ENCODE data around the gene ADGRE3. TPM values are rescaled to one million over a fixed set of nuclear protein-coding genes. Genes with fewer than 3 reads are reported as not detected.

The ADGRE3 gene
- total RNA-seq, 2 experiments from 2014 or later = not detected

GRCh38 chr19:14678199-14678598, 3.6 kb upstream of the ADGRE3 start:
- Mint-ChIP-seq H3K27me3 (peaks cover 16% of the 10 kb centered on the region), H3K27ac (no peak overlapping the region), H3K9me3 (no peaks in the 10 kb centered on the region), H3K4me3 (no peak overlapping the region), H3K36me3 (no peaks in the 10 kb centered on the region), H3K4me1 (no peaks in the 10 kb centered on the region)
- DNase-seq = no peak

GRCh38 chr19:14677464-14677863, 2.8 kb upstream of the ADGRE3 start:
- no peak overlapping the region for H3K4me3 Mint-ChIP-seq
- H3K27ac Mint-ChIP-seq = no peak overlapping the region
- H3K4me1 Mint-ChIP-seq = no peaks in the 10 kb centered on the region
- H3K27me3 Mint-ChIP-seq = peaks cover 13% of the 10 kb centered on the region
- no peak for DNase-seq
- H3K9me3 Mint-ChIP-seq = no peaks in the 10 kb centered on the region
- H3K36me3 Mint-ChIP-seq = no peaks in the 10 kb centered on the region

- Mint-ChIP-seq H3K36me3 (no peaks in the 10 kb centered on the region), H3K4me3 (no peak overlapping the region), H3K4me1 (no peaks in the 10 kb centered on the region), H3K27ac (no peak overlapping the region), H3K9me3 (no peaks in the 10 kb centered on the region), H3K27me3 (peaks cover 13% of the 10 kb centered on the region)
- DNase-seq = no peak
Measured at GRCh38 chr19:14676762-14677161, 2.1 kb upstream of the ADGRE3 start.

DNA sequence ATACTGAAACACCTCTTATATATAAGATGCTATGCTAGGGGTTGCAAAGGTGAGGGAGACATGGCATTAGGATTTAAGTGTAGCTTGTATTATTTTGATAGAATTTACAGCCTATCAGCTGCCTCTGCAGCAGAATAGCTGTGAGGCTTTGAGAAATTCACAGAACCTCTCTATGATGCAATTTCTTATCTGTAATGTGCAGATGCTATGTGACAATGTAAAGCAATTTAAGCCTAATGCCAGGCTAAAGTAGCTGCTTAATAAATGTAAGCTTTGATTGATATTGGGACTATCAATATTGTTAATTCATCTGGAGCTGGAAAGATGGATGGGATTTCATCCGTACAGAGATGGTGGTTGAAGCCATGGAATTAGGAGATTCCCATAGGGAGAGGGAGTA, 1.6 kb downstream of the ADGRE3 start:
- H3K27ac Mint-ChIP-seq = no peak overlapping the region

GRCh38 chr19:14672188-14672872, 2.3 kb downstream of the ADGRE3 start:
- peaks cover 26% of the 10 kb centered on the region for H3K27me3 Mint-ChIP-seq
- H3K27ac Mint-ChIP-seq = no peak overlapping the region
- peaks cover 2% of the 10 kb centered on the region for H3K4me1 Mint-ChIP-seq
- no peaks in the 10 kb centered on the region for H3K36me3 Mint-ChIP-seq
- no peaks in the 10 kb centered on the region for H3K9me3 Mint-ChIP-seq
- DNase-seq = no peak
- no peak overlapping the region for H3K4me3 Mint-ChIP-seq

More for the DNA sequence above, 1.6 kb downstream of the ADGRE3 start:
- H3K9me3 Mint-ChIP-seq = no peaks in the 10 kb centered on the region
- H3K4me3 Mint-ChIP-seq = no peak overlapping the region
- peaks cover 2% of the 10 kb centered on the region for H3K4me1 Mint-ChIP-seq
- no peaks in the 10 kb centered on the region for H3K36me3 Mint-ChIP-seq
- no peak for DNase-seq
- H3K27me3 Mint-ChIP-seq = peaks cover 26% of the 10 kb centered on the region

DNA sequence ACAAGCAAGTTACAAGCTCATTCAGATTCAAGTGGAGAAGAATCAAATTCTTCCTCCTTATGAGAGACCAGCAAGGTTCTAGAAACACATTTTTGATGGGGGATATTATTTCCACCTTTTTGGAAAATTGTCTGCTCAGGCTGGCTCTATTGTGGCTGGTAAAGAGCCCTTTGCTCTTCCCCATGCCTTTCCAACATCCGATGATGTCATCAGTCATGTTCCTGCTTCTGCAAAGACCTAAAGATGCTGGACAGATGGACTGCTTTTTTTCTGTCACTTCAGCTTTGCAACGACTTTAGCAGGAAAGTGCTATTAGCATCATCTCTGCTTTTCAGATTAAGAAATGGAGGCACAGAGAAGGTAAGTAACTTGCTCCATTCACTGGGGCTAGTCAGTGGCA, 4.2 kb downstream of the ADGRE3 start:
- Mint-ChIP-seq H3K4me1 (peaks cover 2% of the 10 kb centered on the region), H3K27ac (no peak overlapping the region), H3K27me3 (peaks cover 34% of the 10 kb centered on the region), H3K36me3 (no peaks in the 10 kb centered on the region), H3K4me3 (no peak overlapping the region), H3K9me3 (no peaks in the 10 kb centered on the region)
- no peak for DNase-seq

- no peaks in the 10 kb centered on the region for H3K36me3 Mint-ChIP-seq
- DNase-seq = no peak
- no peaks in the 10 kb centered on the region for H3K9me3 Mint-ChIP-seq
- no peak overlapping the region for H3K27ac Mint-ChIP-seq
- H3K27me3 Mint-ChIP-seq = peaks cover 34% of the 10 kb centered on the region
- no peak overlapping the region for H3K4me3 Mint-ChIP-seq
- H3K4me1 Mint-ChIP-seq = peaks cover 2% of the 10 kb centered on the region
Measured at GRCh38 chr19:14669940-14670339, 4.7 kb downstream of the ADGRE3 start.

DNA sequence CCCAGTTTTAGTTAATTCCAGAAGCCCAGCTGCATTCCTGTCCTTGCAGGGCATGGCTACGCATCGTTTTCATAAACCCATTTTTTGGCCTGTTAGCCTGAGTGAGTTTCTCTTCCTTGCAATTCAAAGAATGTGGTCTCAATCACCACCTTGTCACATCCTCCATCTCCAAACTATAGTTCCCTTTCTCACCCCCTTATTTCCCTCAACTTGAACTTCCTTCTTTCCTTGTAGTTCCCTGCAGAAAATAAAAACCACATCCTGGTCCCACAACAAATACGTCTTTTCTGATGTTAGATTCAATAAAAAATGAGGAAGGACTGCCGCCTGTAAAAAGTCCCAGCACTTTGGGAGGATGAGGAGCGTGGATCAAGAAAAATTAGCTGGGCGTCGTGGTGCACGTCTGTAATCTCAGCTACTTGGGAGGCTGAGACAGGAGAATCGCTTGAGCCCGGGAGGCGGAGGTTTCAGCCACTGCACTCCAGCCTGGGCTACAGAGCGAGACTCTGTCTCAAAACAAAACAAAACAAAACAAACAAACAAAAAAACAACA, 13.2 kb downstream of the ADGRE3 start:
- Mint-ChIP-seq H3K4me1 (no peaks in the 10 kb centered on the region), H3K27ac (no peak overlapping the region), H3K27me3 (peaks cover 14% of the 10 kb centered on the region), H3K4me3 (no peak overlapping the region), H3K9me3 (no peaks in the 10 kb centered on the region), H3K36me3 (no peaks in the 10 kb centered on the region)
- DNase-seq = no peak

DNA sequence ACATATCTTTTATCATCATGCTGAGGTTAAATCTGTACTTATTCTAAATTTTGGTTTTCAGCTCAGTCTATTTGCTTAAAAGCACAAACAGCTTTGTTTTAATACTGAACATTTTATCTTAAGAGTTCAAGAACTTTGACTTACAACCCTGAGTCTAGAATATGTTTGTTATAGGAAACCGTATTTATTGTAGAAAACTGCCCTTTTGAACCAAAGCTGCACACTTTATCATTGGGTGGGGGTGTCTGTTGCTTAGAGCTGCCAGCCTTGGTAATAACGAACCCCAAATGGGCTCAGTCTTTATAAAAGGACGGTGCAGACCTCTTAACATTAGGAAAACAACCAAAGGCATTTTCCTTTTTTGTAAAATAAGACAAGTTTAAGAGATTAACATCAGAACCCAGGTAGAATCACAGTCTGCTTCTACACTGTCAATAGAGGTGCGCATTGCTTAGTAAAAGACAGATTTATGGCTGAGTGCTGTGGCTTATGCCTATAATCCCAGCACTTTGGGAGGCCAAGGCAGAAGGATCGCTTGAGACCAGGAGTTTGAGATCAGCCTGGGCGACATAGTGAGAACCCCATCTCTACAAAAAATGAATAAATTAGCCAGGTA, 14.7 kb downstream of the ADGRE3 start:
- Mint-ChIP-seq H3K4me3 (no peak overlapping the region), H3K4me1 (no peaks in the 10 kb centered on the region), H3K9me3 (no peaks in the 10 kb centered on the region), H3K27me3 (peaks cover 22% of the 10 kb centered on the region), H3K36me3 (no peaks in the 10 kb centered on the region), H3K27ac (no peak overlapping the region)
- DNase-seq = no peak

DNA sequence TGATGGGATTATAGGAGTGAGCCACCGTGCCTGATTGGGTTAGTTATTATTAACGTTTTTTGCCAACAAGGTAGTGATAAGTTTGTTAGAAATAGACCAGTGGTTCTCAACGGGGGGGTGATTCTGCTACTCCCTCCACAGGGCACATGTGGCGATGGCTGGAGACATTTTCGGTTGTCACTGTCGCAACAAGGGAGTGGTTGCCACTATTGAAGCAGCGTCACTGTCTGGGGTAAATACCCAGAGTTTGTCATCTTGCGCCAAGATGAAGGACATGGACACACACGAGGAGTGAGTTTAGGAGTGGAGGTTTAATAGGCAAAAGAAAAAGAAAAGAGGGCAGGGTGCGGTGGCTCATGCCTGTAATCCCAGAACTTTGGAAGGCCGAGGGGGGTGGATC, 18.9 kb downstream of the ADGRE3 start:
- Mint-ChIP-seq H3K27ac (no peak overlapping the region), H3K4me1 (no peaks in the 10 kb centered on the region), H3K9me3 (no peaks in the 10 kb centered on the region), H3K4me3 (no peak overlapping the region), H3K27me3 (peaks cover 29% of the 10 kb centered on the region), H3K36me3 (no peaks in the 10 kb centered on the region)
- DNase-seq = no peak

DNA sequence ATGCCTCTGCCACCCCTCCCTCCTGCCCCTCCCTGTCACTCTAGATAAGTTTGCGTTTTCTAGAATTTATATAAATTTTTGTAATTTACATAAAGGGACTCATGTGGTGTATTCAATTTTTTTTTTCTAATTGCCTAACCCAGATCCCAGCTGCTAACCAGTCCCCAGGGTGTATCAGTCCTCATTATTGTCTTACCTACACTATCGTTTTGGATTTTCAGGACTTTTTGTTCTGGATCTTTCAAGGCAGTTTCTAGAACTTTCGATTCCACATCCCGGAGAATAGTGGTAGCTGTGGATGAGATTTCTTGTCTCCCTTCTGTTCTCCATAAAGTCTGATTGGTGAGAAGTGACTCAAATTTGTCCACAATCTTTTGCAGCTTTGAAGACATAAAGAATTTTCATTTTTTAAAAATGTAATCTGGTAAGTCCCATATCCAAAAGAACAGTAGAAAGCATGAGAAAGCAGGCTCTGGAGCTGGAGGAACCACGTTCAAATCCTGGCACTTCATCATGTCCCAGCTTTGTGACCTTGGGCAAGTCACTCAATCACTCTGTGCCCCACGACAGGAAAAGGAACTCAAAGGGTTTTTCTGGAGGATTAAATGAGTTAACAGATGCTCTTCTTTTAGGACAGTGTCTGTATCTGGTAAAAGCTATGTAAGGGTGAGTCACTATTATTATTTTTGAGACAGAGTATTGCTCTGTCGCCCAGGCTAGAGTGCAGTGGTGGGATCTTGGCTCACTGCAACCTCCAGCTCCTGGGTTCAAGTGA, 19.7 kb downstream of the ADGRE3 start:
- H3K36me3 Mint-ChIP-seq = no peaks in the 10 kb centered on the region
- no peaks in the 10 kb centered on the region for H3K4me1 Mint-ChIP-seq
- no peaks in the 10 kb centered on the region for H3K9me3 Mint-ChIP-seq
- H3K4me3 Mint-ChIP-seq = no peak overlapping the region
- peaks cover 36% of the 10 kb centered on the region for H3K27me3 Mint-ChIP-seq
- DNase-seq = no peak
- H3K27ac Mint-ChIP-seq = no peak overlapping the region

- Mint-ChIP-seq H3K4me1 (no peaks in the 10 kb centered on the region), H3K27ac (no peak overlapping the region), H3K9me3 (peaks cover 4% of the 10 kb centered on the region), H3K27me3 (peaks cover 47% of the 10 kb centered on the region), H3K36me3 (no peaks in the 10 kb centered on the region), H3K4me3 (no peak overlapping the region)
- no peak for DNase-seq
Measured at GRCh38 chr19:14650161-14650560, 24.5 kb downstream of the ADGRE3 start.

- no peak for DNase-seq
- H3K27me3 Mint-ChIP-seq = peaks cover 43% of the 10 kb centered on the region
- no peak overlapping the region for H3K27ac Mint-ChIP-seq
- no peaks in the 10 kb centered on the region for H3K4me1 Mint-ChIP-seq
- no peak overlapping the region for H3K4me3 Mint-ChIP-seq
- peaks cover 4% of the 10 kb centered on the region for H3K9me3 Mint-ChIP-seq
- H3K36me3 Mint-ChIP-seq = no peaks in the 10 kb centered on the region
Measured at GRCh38 chr19:14649020-14649419, 25.6 kb downstream of the ADGRE3 start.

DNA sequence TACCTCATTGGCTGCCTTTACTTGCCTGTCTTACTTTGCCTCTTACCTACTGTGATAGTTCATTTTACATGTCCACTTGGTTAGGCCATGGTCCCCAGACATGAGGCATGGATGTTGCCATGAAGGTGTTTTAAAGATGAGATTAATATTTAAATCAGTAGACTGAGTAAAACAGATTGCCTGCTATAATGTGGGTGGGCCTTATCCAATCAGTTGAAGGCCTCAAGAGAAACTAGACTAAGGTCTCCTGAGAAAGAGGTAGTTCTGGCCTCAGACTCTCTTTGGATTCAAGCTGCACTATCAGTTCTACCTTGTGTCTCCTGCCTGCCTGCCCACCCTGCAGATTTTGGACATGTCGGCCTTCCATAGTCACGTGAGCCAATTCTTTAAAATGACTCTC, 26.1 kb downstream of the ADGRE3 start:
- peaks cover under 1% of the 10 kb centered on the region for H3K36me3 Mint-ChIP-seq
- peaks cover 4% of the 10 kb centered on the region for H3K9me3 Mint-ChIP-seq
- no peak for DNase-seq
- H3K27ac Mint-ChIP-seq = no peak overlapping the region
- H3K4me1 Mint-ChIP-seq = no peaks in the 10 kb centered on the region
- H3K4me3 Mint-ChIP-seq = no peak overlapping the region
- peaks cover 38% of the 10 kb centered on the region for H3K27me3 Mint-ChIP-seq

DNA sequence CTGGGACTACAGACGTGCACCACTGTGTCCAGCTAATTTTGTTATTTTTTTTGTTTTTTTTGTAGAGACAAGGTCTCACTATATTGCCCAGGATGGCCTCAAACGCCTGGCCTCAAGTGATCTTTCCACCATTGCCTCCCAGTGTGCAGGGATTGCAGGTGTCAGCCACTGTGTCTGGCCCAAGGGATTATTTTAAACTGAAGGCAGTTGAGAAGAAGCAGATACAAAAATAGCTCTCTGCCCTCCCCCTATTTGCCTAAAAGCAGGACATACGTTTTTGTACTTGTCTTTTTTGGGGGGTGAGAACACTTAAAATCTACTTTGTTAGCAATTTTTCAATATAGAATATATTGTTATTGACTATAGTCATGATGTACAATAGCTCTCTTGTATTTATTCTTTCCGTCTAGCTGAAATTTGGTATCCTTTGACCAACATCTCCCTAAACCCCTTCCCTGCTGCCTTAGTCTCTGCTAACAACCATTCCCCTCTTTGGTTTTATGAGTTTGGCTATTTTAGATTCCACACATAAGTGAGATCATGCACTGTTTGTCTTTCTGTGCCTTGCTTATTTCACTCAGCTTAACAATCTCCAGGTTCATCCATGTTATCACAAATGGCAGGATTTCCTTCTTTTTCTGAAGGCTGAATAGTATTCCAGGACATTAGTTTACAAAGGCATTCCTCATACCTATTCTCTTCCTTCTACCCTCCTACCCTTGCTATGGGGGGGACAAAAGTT, 34.9 kb downstream of the ADGRE3 start:
- Mint-ChIP-seq H3K4me3 (no peak overlapping the region), H3K9me3 (peaks cover 14% of the 10 kb centered on the region), H3K4me1 (no peaks in the 10 kb centered on the region)

More for the DNA sequence above, 34.9 kb downstream of the ADGRE3 start:
- Mint-ChIP-seq H3K27ac (no peak overlapping the region), H3K27me3 (peaks cover 9% of the 10 kb centered on the region), H3K36me3 (peaks cover 4% of the 10 kb centered on the region)
- no peak for DNase-seq

Measured in activated naive CD8-positive, alpha-beta T cell treated with anti-CD3 and anti-CD28 coated beads for 36 hours (primary cell).